ENCODE data around the gene NAA10.
A peak's percentile ranks its signal among the peaks of the same experiment; 100 is the strongest.

Gene NAA10

GRCh38 chrX:153971450-153972367, 36.9 kb upstream of the NAA10 start, which contains the start of gene HCFC1:
Gene HCFC1 (minus strand): TSS chrX:153971818. CDS start chrX:153970840, 978 bp downstream.
- TF ChIP-seq POLR2A (IDR thresholded peaks at IDR 0.05; ENCODE audit: low read depth, low read length) (peak; percentile 76), POLR2AphosphoS5 (IDR thresholded peaks at IDR 0.05; ENCODE audit: low read depth, low read length) (peak; percentile 69), TAF1 (IDR thresholded peaks at IDR 0.05; ENCODE audit: borderline replicate concordance, low read depth, low read length) (peak; percentile 8)
- peak; percentile 100 for FAIRE-seq

GRCh38 chrX:153971124-153971449, 36.2 kb upstream of the NAA10 start:
- no peak; the same call in none of the 2 replicates for TF ChIP-seq TAF1 (IDR thresholded peaks at IDR 0.05; ENCODE audit: borderline replicate concordance, low read depth, low read length)
- no peak; the same call in 1 of the 2 replicates for TF ChIP-seq POLR2A (IDR thresholded peaks at IDR 0.05; ENCODE audit: low read depth, low read length)
- TF ChIP-seq POLR2AphosphoS5 (IDR thresholded peaks at IDR 0.05; ENCODE audit: low read depth, low read length) = peak; percentile 60; the same call in 1 of the 2 replicates
- FAIRE-seq (no peak), DNase-seq (ENCODE audit: insufficient read length) (peak; percentile 96)

More at GRCh38 chrX:153971450-153972367, 36.9 kb upstream of the NAA10 start, which contains the start of gene HCFC1:
- peak; percentile 79 for DNase-seq (ENCODE audit: insufficient read length)

GRCh38 chrX:153970357-153971123, 35.7 kb upstream of the NAA10 start:
- DNase-seq (ENCODE audit: insufficient read length) = no peak
- TF ChIP-seq POLR2AphosphoS5 (IDR thresholded peaks at IDR 0.05; ENCODE audit: low read depth, low read length) (no peak), TAF1 (IDR thresholded peaks at IDR 0.05; ENCODE audit: borderline replicate concordance, low read depth, low read length) (peak; percentile 4; the same call in 1 of the 2 replicates), POLR2A (IDR thresholded peaks at IDR 0.05; ENCODE audit: low read depth, low read length) (0 out of 2 replicates have a peak, but pooled peaks have one; percentile 7)
- FAIRE-seq = no peak

- TF ChIP-seq POLR2A (IDR thresholded peaks at IDR 0.05; ENCODE audit: low read depth, low read length) (no peak), POLR2AphosphoS5 (IDR thresholded peaks at IDR 0.05; ENCODE audit: low read depth, low read length) (no peak), TAF1 (IDR thresholded peaks at IDR 0.05; ENCODE audit: borderline replicate concordance, low read depth, low read length) (no peak)
- DNase-seq (ENCODE audit: insufficient read length) (no peak), FAIRE-seq (peak; percentile 68)
Observed at GRCh38 chrX:153969904-153970356, 35.1 kb upstream of the NAA10 start.

GRCh38 chrX:153969125-153969903, 34.5 kb upstream of the NAA10 start:
- FAIRE-seq = no peak
- TF ChIP-seq POLR2A (IDR thresholded peaks at IDR 0.05; ENCODE audit: low read depth, low read length) (no peak), POLR2AphosphoS5 (IDR thresholded peaks at IDR 0.05; ENCODE audit: low read depth, low read length) (no peak), TAF1 (IDR thresholded peaks at IDR 0.05; ENCODE audit: borderline replicate concordance, low read depth, low read length) (no peak)
- DNase-seq (ENCODE audit: insufficient read length) = no peak

GRCh38 chrX:153968754-153969124, 33.9 kb upstream of the NAA10 start:
- TF ChIP-seq POLR2AphosphoS5 (IDR thresholded peaks at IDR 0.05; ENCODE audit: low read depth, low read length) = no peak
- TF ChIP-seq POLR2A (IDR thresholded peaks at IDR 0.05; ENCODE audit: low read depth, low read length) = no peak
- no peak for TF ChIP-seq TAF1 (IDR thresholded peaks at IDR 0.05; ENCODE audit: borderline replicate concordance, low read depth, low read length)
- DNase-seq (ENCODE audit: insufficient read length) (no peak), FAIRE-seq (peak; percentile 73)

GRCh38 chrX:153968255-153968654, 33.4 kb upstream of the NAA10 start:
- DNase-seq (ENCODE audit: insufficient read length) = no peak
- FAIRE-seq = no peak

GRCh38 chrX:153967536-153968224, 32.8 kb upstream of the NAA10 start:
- no peak for FAIRE-seq
- TF ChIP-seq POLR2A (IDR thresholded peaks at IDR 0.05; ENCODE audit: low read depth, low read length) = no peak
- TF ChIP-seq POLR2AphosphoS5 (IDR thresholded peaks at IDR 0.05; ENCODE audit: low read depth, low read length) = no peak
- no peak for TF ChIP-seq TAF1 (IDR thresholded peaks at IDR 0.05; ENCODE audit: borderline replicate concordance, low read depth, low read length)
- DNase-seq (ENCODE audit: insufficient read length) = no peak

More at GRCh38 chrX:153968255-153968654, 33.4 kb upstream of the NAA10 start:
- TF ChIP-seq TAF1 (IDR thresholded peaks at IDR 0.05; ENCODE audit: borderline replicate concordance, low read depth, low read length) = no peak
- TF ChIP-seq POLR2A (IDR thresholded peaks at IDR 0.05; ENCODE audit: low read depth, low read length) = no peak
- TF ChIP-seq POLR2AphosphoS5 (IDR thresholded peaks at IDR 0.05; ENCODE audit: low read depth, low read length) = no peak

GRCh38 chrX:153966841-153967535, 32.2 kb upstream of the NAA10 start:
- TF ChIP-seq TAF1 (IDR thresholded peaks at IDR 0.05; ENCODE audit: borderline replicate concordance, low read depth, low read length) = no peak
- TF ChIP-seq POLR2A (IDR thresholded peaks at IDR 0.05; ENCODE audit: low read depth, low read length) = no peak
- TF ChIP-seq POLR2AphosphoS5 (IDR thresholded peaks at IDR 0.05; ENCODE audit: low read depth, low read length) = no peak
- FAIRE-seq (peak; percentile 9), DNase-seq (ENCODE audit: insufficient read length) (no peak)

Measured in GM12892 (cell line).